HG03196 (cell line): ENCODE measurements around the gene THY1.
"Not testable (repeated sequence)": the region's sequence is repeated elsewhere in the genome, so short reads cannot be mapped to it uniquely, and the experiment has no call there.

ENCODE experiments used
- ATAC-seq: cut with Tn5 transposase; IDR thresholded peaks from one replicate; pipeline ENCODE4 v1.9.1; 2021; ENCODE audit not compliant: unreplicated experiment

THY1 gene

GRCh38 chr11:119419246-119419645 is 3.7 kb downstream of the THY1 start:
- no peak for ATAC-seq

- ATAC-seq = no peak
Measured at GRCh38 chr11:119418759-119419158, 4.2 kb downstream of the THY1 start.

- ATAC-seq = no peak
Measured at GRCh38 chr11:119417726-119418540, 5.0 kb downstream of the THY1 start.

DNA sequence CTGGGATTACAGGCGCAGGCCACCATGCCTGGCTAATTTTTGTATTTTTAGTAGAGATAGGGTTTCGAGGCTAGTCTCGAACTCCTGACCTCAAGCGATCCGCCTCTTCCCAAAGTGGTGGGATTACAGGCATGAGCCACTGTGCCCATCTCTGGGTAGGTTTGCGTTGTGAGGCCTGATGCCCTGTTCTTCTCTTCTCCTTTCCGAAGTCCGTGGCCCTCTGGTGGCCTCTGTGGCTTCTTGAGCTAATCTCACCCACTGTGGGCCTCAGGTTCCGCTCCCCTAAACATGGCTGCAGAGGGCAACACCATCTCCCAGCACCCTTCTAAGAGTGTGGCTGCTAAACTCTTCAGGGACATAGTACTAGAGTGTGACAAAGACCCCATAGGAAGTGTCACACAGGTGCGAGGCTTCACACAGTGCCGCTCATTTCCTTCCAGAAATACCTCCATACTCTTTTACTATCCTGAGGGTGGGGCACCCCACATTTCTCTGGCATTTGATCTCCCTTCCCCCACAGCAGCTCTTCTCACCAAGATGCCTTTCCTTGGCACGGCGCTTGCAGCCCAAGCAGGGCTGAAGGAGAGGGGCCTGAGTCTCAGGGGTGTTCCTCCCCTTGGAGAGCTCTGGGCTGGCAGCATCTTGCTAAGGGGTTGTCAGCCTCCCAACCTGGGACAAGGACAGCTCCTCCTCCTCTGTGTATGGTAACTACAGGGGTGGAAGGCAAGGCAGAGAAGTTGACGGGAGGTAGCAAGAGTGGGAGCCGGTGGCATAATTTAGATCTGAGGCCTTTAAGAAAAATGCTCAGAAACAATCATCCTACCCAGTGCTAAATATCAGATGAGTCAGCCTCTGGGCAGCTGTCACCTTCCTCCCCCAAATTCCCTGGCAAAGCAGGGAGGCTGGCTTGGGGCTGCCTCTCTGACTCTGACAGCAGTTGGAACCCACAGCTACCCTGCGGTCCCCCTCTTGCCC is 6.1 kb downstream of the THY1 start:
- ATAC-seq = no peak

DNA sequence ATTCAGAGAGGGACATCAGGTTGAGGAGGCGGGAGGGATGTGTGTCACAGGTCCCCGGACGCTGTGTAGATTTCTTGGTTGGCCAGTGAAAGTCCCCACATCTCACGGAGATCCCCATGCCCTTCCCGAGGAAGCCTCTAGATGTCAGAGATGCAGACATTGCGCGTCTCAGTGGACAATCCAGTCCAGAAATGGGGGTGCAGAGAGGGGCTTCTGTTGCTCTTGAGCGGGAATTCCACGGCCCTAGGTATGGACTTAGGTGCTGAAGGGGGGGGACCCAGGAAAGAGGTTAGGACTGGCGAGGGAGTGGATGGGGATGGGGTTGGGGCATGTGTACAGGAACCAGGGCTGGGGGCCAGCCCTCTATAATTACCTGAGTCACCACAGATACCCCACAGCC is 7.0 kb downstream of the THY1 start:
- no peak for ATAC-seq

- ATAC-seq = no peak
Measured at GRCh38 chr11:119415517-119415916, 7.5 kb downstream of the THY1 start.

DNA sequence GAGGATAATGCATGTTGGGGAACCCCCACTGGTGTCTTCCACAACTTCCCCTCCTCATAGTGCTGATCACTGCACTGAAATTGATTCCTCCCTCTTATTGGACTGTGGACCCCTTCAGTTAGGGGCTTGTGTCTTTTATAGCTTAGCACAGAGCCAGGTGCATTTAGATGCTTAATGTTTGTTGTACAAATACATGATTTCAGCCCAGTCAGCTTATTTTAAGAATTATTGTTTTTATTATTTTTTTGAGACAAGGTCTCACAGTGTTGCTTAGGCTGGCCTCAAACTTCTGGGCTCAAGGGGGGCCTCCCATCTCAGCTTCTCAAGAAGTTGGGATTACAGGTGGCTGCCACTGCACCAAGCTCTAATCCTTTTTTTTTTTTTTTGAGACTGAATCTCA is 8.2 kb downstream of the THY1 start:
- no peak for ATAC-seq

DNA sequence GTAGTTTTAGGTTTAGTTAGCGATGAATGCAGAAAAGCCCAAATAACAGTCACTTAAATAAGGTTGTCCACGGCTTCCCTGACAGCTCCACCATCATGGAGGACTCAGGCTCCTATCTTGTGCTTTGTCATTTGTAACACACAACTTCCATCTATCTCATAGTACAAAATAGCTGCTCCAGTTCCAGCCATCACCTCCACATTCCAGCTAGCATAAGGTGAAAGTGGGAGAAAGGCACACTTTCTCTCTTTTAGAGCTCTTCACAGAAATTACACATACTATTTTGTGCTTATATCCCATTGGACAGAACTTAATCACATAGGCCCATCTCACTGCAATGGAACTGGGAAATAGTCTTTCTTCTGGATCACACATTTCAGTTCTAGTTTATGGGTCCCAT is 8.7 kb downstream of the THY1 start:
- ATAC-seq = no peak

- ATAC-seq = no peak
Measured at GRCh38 chr11:119412072-119412471, 10.9 kb downstream of the THY1 start.

DNA sequence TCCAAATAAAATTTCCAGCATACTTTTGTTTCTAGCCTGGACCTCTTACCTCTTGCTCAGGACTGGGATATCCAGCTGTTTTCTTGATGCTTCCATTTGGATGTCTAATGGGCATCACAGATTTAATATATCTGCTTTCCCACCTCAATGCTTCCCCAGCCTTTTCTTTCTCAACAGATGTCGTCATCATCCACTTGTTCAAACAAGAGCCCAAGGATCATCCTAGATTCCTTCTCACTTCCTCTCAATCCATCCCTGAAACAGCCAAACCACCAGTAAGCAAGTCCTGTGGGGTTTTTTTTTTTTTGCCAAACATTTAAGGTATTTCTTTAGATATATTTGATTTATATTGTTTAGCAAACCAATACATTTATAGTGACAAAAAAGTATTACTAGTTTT is 12.5 kb downstream of the THY1 start:
- no peak for ATAC-seq

GRCh38 chr11:119409731-119410130 is 13.2 kb downstream of the THY1 start:
- no peak for ATAC-seq

DNA sequence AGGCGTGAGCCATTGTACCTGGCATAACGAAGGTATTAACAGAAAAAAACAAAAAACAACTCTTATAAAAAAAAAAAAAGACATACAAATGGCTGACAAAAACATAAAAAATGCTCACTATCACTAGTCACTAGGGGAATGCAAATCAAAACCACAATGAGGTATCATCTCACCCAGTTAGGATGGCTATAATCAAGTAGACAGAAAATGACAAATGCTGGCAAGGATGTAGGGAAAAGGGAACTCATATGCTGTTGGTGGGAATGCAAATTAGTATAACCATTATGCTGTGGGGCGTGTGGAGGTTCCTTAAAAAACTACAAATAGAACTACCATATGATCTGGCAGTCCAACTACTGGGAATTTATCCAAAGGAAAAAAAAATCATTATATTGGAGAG is 17.0 kb downstream of the THY1 start:
- no peak for ATAC-seq

- ATAC-seq = not testable (repeated sequence)
Measured at GRCh38 chr11:119405448-119405847, 17.5 kb downstream of the THY1 start.

DNA sequence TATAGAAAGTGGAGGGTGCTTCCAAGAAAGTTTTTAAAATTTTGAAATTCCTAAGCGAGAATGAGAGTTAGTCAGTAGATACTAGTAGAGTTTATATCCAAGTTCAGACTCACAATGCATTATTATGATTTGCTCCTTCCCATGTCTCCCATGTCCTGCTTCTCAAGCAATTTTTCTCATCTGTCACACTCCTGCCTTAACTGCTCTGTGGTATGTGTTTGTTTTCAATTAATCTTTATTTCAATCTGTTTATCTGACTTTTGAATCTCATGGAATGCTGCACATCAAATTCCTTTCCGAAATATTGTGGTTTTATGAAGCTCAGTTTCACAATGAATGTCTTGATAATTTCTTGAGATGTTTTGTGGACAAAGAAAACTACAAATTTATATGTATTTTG is 18.1 kb downstream of the THY1 start:
- no peak for ATAC-seq

DNA sequence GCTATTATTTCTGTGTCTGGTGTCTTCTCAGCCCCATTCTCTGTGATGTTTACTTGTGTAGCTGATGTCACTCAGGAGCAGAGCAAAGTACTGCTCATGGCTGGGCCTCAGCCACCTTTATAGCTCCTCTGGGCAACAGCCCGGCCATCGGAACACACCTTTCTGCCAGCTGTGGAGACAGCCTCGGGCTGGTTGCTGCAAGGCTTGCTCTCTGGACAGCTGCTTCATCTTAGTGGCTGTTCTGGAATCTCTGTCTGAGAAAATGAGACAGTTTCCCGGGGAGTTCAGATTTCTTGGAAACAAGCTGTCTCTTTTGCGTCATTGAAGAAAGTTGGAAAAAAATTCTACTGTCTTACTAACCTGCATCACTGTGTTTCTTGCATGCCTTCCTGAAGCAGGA is 20.0 kb downstream of the THY1 start:
- no peak for ATAC-seq

- ATAC-seq = no peak
Measured at GRCh38 chr11:119402470-119402869, 20.5 kb downstream of the THY1 start.

- no peak for ATAC-seq
Measured at GRCh38 chr11:119400860-119401259, 22.1 kb downstream of the THY1 start.

DNA sequence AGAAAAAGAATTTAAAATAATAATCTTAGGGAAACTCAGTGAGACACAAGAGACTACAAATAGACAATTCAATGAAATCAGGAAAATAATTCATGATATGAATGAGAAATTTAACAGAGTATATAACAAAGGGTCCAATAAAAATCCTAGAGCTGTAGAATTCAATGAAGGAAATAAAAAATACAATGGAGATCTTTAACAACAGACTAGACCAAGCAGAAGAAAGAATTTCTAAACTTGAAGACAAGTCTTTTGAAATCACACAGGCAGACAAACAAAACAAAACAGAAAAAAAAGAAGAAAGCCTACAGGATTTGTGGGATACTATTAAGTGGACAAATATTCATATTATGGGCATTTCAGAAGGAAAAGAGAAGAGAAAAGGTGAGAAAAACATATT is 25.2 kb downstream of the THY1 start:
- no peak for ATAC-seq

DNA sequence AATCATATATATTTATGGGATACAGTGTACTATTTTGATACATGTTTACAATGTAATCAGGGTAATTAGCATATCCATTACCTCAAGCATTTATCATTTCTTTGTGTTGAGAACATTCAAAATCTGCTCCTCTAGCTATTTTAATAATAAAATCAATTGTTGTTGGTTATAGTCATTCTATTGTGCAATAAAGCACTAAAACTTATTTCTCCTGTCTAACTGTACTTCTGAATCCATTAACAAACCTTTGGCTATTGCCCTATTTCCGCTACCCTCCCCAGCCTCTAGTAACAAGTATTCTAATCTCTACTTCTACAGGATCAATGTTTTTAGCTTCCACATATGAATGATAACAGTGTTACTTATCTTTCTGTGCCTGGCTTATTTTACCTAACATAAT is 26.1 kb downstream of the THY1 start:
- no peak for ATAC-seq

- ATAC-seq = no peak
Measured at GRCh38 chr11:119391275-119391674, 31.7 kb downstream of the THY1 start.

DNA sequence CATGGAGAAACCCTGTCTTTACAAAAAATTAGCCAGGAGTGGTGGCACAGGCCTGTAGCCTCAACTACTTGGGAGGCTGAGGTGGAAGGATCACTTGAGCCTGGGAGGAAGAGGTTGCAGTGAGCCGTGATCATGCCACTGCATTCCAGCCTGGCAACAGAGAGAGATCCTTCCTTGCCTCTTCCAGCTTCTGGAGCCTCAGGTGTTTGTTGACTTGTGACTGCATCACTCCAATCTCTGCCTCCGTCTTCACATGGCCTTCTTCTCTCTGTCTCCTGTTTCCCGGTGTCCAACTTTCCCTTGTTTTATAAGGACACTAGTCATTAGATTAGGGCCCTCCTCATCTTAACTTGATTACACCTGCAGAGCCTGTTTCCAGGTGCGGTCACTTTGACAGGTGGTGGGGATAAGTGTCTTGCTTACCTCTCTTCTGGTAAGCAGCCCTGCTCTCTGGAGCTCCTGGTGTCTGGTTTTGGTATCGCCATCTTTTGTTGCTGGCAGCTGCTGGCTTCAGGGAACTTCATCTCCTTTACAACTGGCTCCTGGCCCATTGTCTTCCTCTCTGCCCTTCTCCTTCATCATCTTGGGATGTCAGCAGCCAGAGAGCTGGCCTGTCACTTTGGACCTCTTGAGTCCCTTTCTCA is 33.2 kb downstream of the THY1 start:
- no peak for ATAC-seq

DNA sequence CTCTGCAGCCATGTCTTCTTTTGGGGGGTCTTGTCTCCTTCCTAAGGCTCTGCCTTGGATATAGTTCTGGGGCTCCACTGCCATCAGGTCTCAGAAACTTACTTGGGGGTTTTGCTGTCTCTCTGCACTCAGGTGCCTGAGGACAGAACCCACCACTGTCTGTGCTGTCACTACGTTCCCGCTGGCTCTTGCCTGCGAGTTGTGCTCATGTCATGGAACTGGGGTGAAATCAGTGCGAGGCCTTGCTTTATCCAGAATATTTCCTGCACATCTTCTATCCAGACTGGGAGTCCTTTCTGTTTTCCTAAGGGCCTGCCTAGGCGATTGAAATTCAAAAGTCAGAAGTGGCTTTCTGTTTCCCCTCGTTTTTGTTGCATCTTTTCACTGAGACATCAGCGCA is 34.9 kb downstream of the THY1 start:
- no peak for ATAC-seq
